HG03039 (cell line): ENCODE results near the gene ELAPOR2.
"Not testable (repeated sequence)": the region's sequence is repeated elsewhere in the genome, so short reads cannot be mapped to it uniquely, and the experiment has no call there.

Experiments
- ATAC-seq: cut with Tn5 transposase; IDR thresholded peaks from one replicate; pipeline ENCODE4 v1.9.1; 2021; ENCODE audit warnings: mild to moderate bottlenecking, moderate library complexity; ENCODE audit not compliant: unreplicated experiment

The ELAPOR2 gene

DNA sequence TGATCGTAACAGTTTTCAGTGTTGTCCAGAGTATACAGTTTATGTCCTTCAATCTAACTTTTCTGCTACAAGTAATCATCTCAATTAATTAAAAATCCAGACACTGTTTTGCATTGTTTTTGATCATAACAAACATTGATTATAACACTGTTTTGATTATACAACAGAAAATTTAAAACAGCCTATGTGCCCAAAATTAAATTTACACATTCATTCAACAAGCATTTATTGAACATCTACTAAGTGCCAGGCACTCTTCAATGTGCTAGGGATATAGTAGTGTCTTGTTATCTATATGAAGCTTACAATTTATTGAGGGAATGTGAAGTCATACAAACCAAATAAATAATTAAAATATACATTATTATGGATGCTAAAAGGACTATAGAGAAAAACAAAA is 10.6 kb downstream of the ELAPOR2 start:
- no peak for ATAC-seq

DNA sequence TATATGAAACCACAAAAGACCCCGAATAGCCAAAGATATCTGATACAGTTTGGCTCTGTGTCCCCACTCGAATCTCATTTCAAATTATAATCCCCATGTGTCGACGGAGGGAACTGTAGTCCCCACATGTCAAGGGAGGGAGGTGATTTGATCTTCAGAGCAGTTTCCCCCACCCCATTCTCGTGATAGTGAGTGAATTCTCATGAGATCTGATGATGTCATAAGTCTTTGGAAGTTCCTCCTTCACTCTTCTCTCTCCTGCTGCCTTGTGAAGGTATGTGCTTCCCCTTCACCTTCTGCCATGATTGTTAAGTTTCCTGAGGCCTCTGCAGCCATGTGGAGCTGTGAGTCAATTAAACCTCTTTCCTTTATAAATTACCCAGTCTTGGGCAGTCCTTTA is 13.0 kb downstream of the ELAPOR2 start:
- no peak for ATAC-seq

DNA sequence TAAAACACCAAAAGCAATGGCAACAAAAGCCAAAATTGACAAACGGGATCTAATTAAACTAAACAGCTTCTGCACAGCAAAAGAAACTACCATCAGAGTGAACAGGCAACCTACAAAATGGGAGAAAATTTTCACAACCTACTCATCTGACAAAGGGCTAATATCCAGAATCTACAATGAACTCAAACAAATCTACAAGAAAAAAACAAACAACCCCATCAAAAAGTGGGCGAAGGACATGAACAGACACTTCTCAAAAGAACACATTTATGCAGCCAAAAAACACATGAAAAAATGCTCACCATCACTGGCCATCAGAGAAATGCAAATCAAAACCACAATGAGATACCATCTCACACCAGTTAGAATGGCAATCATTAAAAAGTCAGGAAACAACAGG is 14.7 kb downstream of the ELAPOR2 start:
- not testable (repeated sequence) for ATAC-seq

DNA sequence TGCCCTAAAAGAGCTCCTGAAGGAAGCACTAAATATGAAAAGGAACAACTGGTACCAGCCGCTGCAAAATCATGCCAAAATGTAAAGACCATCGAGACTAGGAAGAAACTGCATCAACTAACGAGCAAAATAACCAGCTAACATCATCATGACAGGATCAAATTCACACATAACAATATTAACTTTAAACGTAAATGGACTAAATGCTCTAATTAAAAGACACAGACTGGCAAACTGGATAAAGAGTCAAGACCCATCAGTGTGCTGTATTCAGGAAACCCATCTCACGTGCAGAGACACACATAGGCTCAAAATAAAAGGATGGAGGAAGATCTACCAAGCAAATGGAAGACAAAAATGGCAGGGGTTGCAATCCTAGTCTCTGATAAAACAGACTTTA is 17.9 kb downstream of the ELAPOR2 start:
- not testable (repeated sequence) for ATAC-seq

DNA sequence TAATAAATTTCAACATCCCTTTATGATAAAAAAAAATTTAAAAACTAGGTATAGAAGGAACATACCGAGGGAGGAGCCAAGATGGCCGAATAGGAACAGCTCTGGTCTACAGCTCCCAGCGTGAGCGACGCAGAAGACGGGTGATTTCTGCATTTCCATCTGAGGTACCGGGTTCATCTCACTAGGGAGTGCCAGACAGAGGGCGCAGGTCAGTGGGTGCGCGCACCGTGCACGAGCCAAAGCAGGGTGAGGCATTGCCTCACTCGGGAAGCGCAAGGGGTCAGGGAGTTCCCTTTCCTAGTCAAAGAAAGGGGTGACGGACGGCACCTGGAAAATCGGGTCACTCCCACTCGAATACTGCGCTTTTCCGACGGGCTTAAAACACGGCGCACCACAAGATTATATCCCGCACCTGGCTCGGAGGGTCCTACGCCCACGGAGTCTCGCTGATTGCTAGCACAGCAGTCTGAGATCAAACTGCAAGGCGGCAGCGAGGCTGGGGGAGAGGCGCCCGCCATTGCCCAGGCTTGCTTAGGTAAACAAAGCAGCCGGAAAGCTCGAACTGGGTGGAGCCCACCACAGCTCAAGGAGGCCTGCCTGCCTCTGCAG is 19.7 kb downstream of the ELAPOR2 start:
- ATAC-seq, result not testable (repeated sequence)

DNA sequence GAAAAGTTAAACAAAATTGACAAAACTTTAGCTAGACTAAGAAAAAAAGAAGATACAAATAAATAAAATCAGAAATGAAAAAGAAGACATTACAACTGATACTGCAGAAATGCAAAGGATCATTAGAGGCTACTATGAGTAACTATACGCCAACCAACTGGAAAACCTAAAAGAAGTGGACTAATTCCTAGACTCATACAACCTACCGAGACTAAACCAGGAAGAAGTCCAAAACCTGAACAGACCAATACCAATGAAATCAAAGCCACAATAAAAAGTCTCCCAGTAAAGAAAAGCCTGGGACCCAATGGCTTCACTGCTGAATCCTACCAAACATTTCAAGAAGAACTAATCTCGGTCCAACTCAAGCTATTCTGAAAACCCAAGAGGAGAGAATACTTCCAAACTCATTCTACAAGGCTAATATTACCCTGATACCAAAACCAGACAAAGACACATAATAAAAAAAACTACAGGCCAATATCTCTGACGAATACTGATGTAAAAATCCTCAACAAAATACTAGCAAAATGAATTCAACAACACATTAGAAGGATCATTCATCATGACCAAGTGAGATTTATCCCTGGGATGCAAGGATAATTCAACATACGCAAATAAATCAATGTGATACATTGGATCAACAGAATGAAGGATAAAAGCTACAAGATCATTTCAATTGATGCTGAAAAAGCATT is 20.3 kb downstream of the ELAPOR2 start:
- ATAC-seq, result no peak

DNA sequence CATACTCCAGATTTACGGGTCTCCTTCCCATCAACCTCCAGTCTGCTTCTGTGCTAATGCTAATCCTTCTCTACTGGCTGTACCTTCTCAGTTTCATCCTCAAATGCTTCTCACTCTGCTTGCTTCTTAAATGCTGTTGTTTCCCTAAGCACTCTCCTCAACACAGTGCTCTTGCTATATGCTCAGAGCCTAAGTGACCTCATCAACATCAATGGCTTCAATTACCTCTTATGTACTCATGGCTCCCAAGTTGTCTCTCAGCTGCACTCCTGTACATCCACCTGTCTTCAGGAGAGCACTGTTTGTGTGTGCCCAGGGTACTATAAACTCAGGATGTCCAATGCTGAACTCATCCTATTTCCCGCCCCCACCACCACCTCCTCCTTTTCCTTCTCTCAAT is 22.5 kb downstream of the ELAPOR2 start:
- no peak for ATAC-seq

DNA sequence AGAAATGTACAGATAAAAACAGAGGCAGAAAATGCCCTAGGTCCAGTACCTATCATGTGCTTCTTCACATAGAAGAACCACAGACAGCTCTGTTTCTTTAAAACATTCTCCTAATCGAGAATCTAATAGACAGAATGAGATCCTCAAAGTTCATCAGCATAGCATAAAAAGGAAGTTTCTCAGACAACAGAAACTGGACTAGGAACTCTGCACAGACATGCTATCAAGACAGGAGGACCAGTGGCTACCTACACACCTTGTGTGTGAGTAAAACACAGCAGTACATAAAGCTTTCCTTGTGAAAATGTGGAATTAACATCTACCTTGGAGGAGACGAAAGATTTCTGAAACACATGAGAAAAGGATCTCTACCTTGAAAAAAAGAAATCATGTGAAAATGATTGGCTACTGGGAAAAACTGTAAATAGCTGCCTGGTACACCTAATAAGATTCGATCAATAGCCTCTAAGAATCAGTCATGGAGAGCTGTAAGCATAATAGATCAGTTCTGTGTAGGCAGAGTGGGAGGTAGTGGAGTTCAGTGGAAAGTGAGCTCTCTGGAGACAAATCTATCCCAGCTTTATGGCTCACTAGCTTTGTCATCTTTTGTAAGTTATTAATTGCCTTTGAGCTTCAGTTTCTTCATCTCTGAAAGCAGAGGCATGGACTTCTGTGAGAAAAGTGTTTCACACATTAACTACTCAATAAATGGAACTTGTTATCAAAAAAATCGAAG is 26.7 kb downstream of the ELAPOR2 start:
- no peak for ATAC-seq

DNA sequence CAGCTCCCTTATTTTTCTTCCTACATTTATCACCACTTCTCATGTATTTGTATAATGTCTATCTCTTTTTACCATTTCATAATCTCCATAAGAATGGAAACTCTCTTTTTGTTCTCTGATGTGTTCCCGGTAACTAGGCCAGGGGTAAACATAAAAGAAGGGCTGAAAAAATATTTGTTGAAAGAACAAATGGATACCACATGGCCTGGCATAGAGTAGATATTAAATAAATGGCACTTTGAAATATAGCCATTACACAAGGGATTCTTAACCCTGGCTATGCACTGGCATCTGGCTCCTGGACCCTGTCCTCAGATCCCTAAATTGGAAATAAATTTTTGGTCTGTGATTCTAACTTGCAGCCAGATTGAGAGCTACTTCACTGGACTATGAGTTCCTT is 30.4 kb downstream of the ELAPOR2 start:
- no peak for ATAC-seq

DNA sequence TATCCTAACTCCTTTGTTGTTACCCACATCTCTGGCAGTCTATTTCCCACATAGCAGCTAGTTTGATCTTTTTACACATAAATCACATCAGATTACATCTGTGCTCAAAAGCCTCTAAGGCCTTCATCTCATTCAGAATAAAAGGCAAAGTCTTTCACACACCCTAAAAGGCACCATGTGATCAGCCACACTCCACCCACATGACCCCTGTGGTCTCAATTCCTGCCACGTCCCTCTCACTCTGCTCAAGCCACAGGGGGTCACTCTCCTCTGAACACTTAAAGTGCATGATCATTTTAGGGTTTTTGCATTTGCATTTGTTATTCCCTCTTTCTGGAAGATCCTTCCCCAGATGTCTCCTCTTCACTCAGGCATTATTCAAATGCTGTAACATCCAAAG is 30.8 kb downstream of the ELAPOR2 start:
- ATAC-seq, result no peak

DNA sequence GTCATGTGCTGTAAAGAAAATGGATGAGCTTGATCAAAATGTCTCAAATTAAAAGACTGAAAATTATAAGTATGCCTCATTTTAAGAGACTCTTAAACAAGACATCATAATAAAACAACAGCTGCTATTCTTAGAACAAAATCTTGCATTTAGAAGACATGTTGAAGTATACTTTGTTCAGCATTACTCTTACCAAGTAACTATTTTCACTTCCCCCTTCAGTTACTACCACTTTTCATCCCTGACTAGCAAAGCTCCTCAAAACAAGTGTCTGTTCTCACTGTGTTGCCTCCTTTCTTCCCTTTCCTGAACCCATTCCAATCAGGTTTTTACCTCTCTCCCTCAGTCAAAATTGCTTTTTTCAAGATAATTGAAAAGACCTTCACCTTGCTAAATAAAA is 31.6 kb downstream of the ELAPOR2 start:
- ATAC-seq, result peak; percentile 91

DNA sequence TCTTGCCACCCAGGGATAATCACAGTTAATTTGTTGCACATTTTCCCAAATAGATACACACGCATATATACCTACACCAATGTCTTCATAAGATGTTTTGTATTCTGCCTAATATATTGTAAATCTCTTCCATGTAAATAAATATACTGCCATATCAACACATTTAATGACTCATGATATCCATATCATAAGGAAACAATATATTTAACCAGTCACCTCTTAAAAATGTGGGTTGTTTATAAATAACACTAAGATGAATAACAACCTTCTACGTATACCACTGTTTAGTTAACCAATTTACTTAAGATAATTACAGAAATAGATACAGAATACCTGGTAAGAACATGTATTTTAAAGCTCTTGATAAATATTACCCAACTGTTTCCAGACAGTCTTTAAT is 38.2 kb downstream of the ELAPOR2 start:
- no peak for ATAC-seq

DNA sequence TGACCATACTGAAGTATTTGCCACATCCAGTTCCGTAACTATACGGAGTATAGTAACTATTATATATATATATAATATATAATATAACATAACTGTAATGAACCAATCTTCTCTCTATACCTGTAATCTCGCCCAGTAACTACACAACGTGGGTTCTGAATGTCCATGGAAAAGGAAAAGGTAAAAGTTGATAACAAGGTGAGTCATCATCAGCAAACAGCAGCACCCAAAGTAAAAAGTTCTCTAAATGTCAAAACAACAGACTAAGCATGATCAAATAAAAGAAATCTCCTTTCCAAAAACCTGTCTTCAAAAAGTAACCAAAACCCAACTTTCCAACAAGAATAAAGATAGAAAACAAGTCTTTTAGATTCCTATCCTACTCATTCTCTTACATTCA is 42.8 kb downstream of the ELAPOR2 start:
- no peak for ATAC-seq

DNA sequence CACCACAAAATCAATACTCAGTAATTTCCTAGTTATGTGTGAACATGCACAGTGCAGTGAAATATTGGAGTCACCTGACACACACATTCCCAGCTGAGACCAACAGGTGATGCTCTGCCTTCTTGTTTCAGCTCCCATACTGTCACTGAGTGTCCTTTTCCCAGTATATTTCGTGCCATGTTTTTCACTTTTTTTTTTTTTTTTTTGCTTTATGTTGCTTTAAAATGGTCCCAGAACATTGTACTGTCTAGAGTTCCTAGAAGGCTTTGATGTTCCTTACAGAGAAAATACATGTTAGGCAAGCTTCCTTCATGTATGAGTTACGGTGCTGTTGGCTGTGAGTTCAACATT is 45.6 kb downstream of the ELAPOR2 start:
- ATAC-seq, result no peak

DNA sequence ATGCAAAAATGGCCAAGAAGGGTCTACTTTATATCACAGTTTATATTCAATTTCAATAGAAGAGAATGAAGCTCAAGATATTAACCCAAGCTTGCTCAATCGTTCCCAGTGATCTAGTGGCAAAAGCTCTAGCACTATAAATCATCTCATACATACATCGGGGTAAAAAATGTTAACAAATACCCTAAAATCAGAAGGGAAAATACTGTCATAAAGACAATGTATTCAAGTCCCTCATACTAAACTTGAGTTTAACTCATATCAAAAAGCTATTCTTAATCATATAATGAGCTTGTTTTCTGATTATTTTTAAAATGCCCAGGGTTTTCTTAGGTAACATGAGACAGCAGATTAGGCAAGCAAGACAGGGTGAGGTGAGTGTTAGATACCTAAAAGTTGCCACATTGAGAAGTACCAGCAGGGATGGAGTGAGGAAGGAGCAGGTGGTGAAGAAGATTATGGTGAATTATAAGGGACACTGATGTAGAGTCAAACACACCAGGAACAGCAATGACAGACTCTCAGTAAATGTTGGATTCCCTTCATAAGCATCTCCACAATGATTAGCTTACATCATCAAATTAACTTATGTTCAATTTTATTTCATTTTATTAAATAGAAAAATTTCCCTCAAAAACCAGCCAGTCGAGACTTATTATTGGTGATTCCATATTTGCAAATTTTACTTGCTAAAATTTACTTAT is 46.2 kb downstream of the ELAPOR2 start:
- no peak for ATAC-seq
